ENCODE results near the gene ACAA2.

The ACAA2 gene

DNA sequence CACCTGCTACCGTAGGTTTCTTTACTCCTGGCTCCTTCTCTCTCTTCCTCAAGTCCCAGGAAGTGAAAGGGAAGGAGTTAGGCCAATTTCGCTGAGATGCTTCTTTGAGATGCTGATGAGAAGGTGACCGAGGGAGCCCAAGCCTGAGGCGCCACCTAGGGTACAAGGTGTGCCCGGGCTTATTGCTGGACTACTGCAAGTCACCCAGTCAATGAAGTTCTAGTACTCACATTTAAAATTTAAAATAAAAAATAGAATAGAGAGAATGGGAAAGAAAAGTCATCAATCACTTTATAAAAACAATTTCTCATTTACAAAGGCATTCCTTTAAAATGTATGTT is 45.3 kb downstream of the ACAA2 start:
- peak in 1 of 2 experiments; percentile 20 for DNase-seq (ENCODE audit: low read depth in 1 of 2, low spot score in 1 of 2)
- H3K27me3 ChIP-seq (ENCODE audit: insufficient read depth, poor library complexity, severe bottlenecking): peaks cover 11% of the 10 kb centered on the region
- TF ChIP-seq POLR2AphosphoS5 (IDR thresholded peaks at IDR 0.05; ENCODE audit: low read depth): no peak
- TF ChIP-seq, protein P1, sequence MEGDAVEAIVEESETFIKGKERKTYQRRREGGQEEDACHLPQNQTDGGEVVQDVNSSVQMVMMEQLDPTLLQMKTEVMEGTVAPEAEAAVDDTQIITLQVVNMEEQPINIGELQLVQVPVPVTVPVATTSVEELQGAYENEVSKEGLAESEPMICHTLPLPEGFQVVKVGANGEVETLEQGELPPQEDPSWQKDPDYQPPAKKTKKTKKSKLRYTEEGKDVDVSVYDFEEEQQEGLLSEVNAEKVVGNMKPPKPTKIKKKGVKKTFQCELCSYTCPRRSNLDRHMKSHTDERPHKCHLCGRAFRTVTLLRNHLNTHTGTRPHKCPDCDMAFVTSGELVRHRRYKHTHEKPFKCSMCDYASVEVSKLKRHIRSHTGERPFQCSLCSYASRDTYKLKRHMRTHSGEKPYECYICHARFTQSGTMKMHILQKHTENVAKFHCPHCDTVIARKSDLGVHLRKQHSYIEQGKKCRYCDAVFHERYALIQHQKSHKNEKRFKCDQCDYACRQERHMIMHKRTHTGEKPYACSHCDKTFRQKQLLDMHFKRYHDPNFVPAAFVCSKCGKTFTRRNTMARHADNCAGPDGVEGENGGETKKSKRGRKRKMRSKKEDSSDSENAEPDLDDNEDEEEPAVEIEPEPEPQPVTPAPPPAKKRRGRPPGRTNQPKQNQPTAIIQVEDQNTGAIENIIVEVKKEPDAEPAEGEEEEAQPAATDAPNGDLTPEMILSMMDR (IDR thresholded peaks at IDR 0.05; ENCODE audit: insufficient read depth, low read length): peak; percentile 14
- TF ChIP-seq, protein P2, sequence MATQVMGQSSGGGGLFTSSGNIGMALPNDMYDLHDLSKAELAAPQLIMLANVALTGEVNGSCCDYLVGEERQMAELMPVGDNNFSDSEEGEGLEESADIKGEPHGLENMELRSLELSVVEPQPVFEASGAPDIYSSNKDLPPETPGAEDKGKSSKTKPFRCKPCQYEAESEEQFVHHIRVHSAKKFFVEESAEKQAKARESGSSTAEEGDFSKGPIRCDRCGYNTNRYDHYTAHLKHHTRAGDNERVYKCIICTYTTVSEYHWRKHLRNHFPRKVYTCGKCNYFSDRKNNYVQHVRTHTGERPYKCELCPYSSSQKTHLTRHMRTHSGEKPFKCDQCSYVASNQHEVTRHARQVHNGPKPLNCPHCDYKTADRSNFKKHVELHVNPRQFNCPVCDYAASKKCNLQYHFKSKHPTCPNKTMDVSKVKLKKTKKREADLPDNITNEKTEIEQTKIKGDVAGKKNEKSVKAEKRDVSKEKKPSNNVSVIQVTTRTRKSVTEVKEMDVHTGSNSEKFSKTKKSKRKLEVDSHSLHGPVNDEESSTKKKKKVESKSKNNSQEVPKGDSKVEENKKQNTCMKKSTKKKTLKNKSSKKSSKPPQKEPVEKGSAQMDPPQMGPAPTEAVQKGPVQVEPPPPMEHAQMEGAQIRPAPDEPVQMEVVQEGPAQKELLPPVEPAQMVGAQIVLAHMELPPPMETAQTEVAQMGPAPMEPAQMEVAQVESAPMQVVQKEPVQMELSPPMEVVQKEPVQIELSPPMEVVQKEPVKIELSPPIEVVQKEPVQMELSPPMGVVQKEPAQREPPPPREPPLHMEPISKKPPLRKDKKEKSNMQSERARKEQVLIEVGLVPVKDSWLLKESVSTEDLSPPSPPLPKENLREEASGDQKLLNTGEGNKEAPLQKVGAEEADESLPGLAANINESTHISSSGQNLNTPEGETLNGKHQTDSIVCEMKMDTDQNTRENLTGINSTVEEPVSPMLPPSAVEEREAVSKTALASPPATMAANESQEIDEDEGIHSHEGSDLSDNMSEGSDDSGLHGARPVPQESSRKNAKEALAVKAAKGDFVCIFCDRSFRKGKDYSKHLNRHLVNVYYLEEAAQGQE (IDR thresholded peaks at IDR 0.05; ENCODE audit: insufficient replicate concordance, low read depth): no peak
- no peak for TF ChIP-seq GABPA (IDR thresholded peaks at IDR 0.05; ENCODE audit: low read depth)

DNA sequence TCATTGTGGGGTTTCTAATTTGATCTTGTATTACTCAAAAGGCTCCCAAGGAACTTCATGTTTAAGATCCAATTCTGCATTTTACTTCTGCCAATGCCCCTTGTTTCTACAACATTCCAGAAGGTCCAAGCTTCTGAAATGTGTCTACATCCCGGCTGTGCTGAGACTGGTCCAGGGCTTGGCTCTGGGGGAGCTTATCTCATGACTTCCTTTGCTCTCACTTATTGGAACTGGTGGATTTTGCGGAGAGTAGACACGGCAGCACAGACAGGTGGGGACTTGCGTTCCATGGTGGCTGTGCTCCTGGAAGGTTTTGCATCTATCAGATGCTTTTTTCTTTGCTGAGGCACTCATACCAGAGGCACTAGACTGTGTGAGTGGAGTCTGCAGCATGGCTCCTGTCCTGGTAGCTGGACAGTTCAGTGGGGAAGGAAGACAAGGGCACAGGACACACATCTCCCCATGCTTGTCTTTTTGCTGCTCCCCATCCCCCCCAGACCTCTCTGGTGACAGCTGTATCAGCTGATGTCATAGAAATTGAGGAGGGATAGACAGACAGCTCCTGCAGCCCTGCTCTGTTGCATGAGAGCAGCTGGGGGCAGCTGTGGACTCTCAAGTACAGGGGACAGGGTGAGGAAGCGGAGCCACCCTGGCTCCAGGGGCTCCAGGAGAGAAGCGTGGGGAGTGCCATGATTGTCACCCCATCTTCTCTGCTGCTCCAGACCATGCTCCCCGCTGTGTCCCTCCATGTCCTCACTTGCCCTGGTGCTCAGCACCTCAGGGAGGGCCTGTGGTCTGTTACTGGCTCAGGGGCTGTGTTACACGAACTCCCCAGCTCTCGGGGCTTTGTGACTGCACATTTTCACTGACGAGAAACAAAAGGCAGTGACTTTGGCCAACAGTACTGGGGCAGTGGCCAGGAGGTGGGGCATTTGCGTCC is 46.0 kb downstream of the ACAA2 start:
- TF ChIP-seq POLR2AphosphoS5 (IDR thresholded peaks at IDR 0.05; ENCODE audit: low read depth): no peak
- TF ChIP-seq, protein P2 (IDR thresholded peaks at IDR 0.05; ENCODE audit: insufficient replicate concordance, low read depth): no peak
- TF ChIP-seq GABPA (IDR thresholded peaks at IDR 0.05; ENCODE audit: low read depth): no peak
- TF ChIP-seq, protein P1 (IDR thresholded peaks at IDR 0.05; ENCODE audit: insufficient read depth, low read length): no peak
- TF ChIP-seq SPI1 (IDR thresholded peaks at IDR 0.05; ENCODE audit: borderline replicate concordance, low read depth): no peak
- H3K27me3 ChIP-seq (ENCODE audit: insufficient read depth, poor library complexity, severe bottlenecking): peaks cover 11% of the 10 kb centered on the region

More for the DNA sequence above, 45.3 kb downstream of the ACAA2 start:
- no peak overlapping the region for H3K27ac ChIP-seq (replicated peaks)
- H3K4me3 ChIP-seq (replicated peaks; ENCODE audit: insufficient read depth, low read length): no peak overlapping the region

DNA sequence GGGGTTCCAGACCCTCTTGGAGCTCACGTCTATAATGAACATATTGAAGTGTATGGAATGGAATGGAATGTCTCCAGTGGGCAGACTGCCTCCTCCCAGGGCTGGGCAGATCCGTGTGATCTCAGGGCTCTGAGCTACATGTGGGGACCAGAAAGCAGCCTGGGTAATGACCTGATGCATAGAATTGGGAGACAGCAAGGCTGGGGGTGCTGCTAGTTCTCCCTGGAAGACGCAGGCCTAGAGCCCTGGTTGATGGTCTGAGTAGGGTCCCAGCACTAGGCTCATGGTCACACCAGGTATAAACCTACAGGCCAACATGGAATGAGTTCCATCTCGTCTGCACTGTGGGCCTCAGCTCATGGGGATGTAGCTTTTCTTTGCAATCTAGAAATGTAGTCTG is 46.7 kb downstream of the ACAA2 start:
- TF ChIP-seq, protein P1 (IDR thresholded peaks at IDR 0.05; ENCODE audit: insufficient read depth, low read length): no peak
- TF ChIP-seq, protein P2 (IDR thresholded peaks at IDR 0.05; ENCODE audit: insufficient replicate concordance, low read depth): no peak
- no peak for DNase-seq (ENCODE audit: low read depth in 1 of 2, low spot score in 1 of 2)
- H3K27me3 ChIP-seq (ENCODE audit: insufficient read depth, poor library complexity, severe bottlenecking): peaks cover 11% of the 10 kb centered on the region
- H3K27ac ChIP-seq (replicated peaks): no peak overlapping the region
- no peak overlapping the region for H3K4me3 ChIP-seq (replicated peaks; ENCODE audit: insufficient read depth, low read length)

More for the DNA sequence above, 46.0 kb downstream of the ACAA2 start:
- no peak for DNase-seq (ENCODE audit: low read depth in 1 of 2, low spot score in 1 of 2)
- Histone ChIP-seq H3K27ac (replicated peaks) (no peak overlapping the region), H3K4me3 (replicated peaks; ENCODE audit: insufficient read depth, low read length) (no peak overlapping the region)
